ENCODE results near the gene JCAD.

Gene JCAD

DNA sequence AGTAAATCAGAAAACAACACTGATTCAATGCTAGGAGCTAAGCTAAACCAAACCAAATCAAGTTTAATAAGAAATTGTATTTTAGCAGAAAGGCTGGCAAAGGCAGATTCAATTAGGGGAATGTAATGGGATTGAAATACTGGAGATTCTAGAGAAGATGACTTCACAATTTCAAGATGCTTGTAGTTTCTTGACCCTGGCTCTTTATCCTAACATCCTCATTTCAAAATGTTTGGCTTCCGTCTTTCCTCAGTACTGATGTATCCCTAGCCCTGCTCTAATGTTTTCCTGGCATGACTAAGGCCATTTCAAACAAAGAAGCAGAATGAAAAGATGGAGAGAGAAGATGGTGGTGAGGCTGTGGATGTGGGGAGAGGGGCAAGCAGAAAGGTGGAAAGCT is 2.7 kb upstream of the JCAD start:
- no peak for DNase-seq
- peaks cover 0 to 23% (median 2%) of the 10 kb centered on the region in 5 experiments for H3K27me3 ChIP-seq (replicated peaks in 2 of 5; ENCODE audit: control insufficient read depth in 4 of 5, insufficient read depth in 5 of 5, low read length in 4 of 5)
- H3K4me3 ChIP-seq (ENCODE audit: control insufficient read depth in 1 of 7, extremely low read depth in 1 of 7, insufficient read depth in 4 of 7, low read depth in 2 of 7, low read length in 6 of 7) = no peak overlapping the region
- ChIA-PET POLR2A (no interaction called here), CTCF (no interaction called here)
- no peaks in the 10 kb centered on the region for H3K36me3 ChIP-seq (ENCODE audit: control insufficient read depth in 4 of 4, insufficient read depth in 4 of 4, low read length in 3 of 4)
- no peak overlapping the region for H3K27ac ChIP-seq (ENCODE audit: insufficient read depth in 1 of 2, low read depth in 1 of 2, low read length in 2 of 2, poor library complexity in 1 of 2, severe bottlenecking in 2 of 2)
- peaks cover 3 to 18% (median 14%) of the 10 kb centered on the region in 4 experiments for H3K4me1 ChIP-seq (ENCODE audit: control extremely low read depth in 1 of 4, control insufficient read depth in 4 of 4, insufficient read depth in 4 of 4, low read length in 3 of 4)
- H3K9me3 ChIP-seq (ENCODE audit: control extremely low read depth in 1 of 5, control insufficient read depth in 4 of 5, insufficient read depth in 2 of 5, low read depth in 1 of 5, low read length in 4 of 5) = no peaks in the 10 kb centered on the region
- WGBS (ENCODE audit: insufficient coverage) = no CpG with 5 or more reads among the region's 1 CpG

- ChIA-PET CTCF (interaction anchor here (1.4 to 1.7 kb wide), 3 partner anchors 38 to 183 kb away, joined by 4 to 7 read pairs (median 5); no protein-coding TSS in a partner anchor), POLR2A (interaction anchor here (0.7 kb wide), 1 partner anchor 22 kb away, joined by 3 read pairs; no protein-coding TSS in a partner anchor)
- no peak for DNase-seq
- 5% methylated on average over 45 of the region's 48 CpGs for WGBS (ENCODE audit: insufficient coverage)
- no peak overlapping the region for H3K27ac ChIP-seq (ENCODE audit: insufficient read depth in 1 of 2, low read depth in 1 of 2, low read length in 2 of 2, poor library complexity in 1 of 2, severe bottlenecking in 2 of 2)
- H3K36me3 ChIP-seq (ENCODE audit: control insufficient read depth in 4 of 4, insufficient read depth in 4 of 4, low read length in 3 of 4) = no peaks in the 10 kb centered on the region
- H3K4me3 ChIP-seq (ENCODE audit: control insufficient read depth in 1 of 7, extremely low read depth in 1 of 7, insufficient read depth in 4 of 7, low read depth in 2 of 7, low read length in 6 of 7) = peak overlapping the region; percentile 48 to 79 (median 61)
- peaks cover 0 to 22% (median 2%) of the 10 kb centered on the region in 5 experiments for H3K27me3 ChIP-seq (replicated peaks in 2 of 5; ENCODE audit: control insufficient read depth in 4 of 5, insufficient read depth in 5 of 5, low read length in 4 of 5)
- peaks cover 3 to 20% (median 14%) of the 10 kb centered on the region in 4 experiments for H3K4me1 ChIP-seq (ENCODE audit: control extremely low read depth in 1 of 4, control insufficient read depth in 4 of 4, insufficient read depth in 4 of 4, low read length in 3 of 4)
- no peaks in the 10 kb centered on the region for H3K9me3 ChIP-seq (ENCODE audit: control extremely low read depth in 1 of 5, control insufficient read depth in 4 of 5, insufficient read depth in 2 of 5, low read depth in 1 of 5, low read length in 4 of 5)
Observed at GRCh38 chr10:30058570-30059132, 735 bp downstream of the JCAD start.

DNA sequence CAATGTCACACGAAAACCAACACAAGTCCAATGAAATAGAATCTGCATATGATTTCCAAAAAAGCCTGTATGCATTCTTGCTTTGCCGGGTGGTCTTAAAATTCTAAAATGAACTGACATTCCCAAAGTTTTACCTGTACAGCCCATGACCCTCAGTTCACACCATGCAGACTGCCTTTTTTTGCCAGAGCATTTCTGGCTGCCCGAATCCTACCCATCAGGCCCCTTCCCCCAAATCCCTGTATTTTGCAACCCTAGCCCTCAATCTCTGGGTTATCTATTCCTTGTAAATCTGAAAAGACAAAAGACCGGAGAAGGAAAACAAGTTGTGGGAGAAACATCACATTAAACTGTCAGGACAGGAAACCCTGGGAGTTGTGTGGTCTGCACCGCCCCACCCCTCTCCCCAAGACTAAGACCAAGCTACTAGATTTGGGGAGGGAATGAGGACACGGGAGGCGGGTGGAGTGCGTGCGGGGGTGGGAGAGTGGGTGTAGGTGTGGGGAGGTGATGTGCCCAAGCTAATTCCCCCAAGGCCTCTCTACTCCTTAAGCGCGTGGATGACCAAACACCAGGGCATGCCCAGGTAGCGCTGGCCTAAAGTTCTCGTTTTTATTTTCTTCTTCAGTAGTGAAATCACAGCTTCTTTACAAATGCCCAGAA is 1.4 kb downstream of the JCAD start:
- no peak for DNase-seq
- WGBS (ENCODE audit: insufficient coverage) = 79% methylated on average over 9 of the region's 13 CpGs
- Histone ChIP-seq H3K9me3 (ENCODE audit: control extremely low read depth in 1 of 5, control insufficient read depth in 4 of 5, insufficient read depth in 2 of 5, low read depth in 1 of 5, low read length in 4 of 5) (no peaks in the 10 kb centered on the region), H3K4me3 (ENCODE audit: control insufficient read depth in 1 of 7, extremely low read depth in 1 of 7, insufficient read depth in 4 of 7, low read depth in 2 of 7, low read length in 6 of 7) (peak overlapping the region in 5 of 7 experiments; percentile 53 to 79 (median 71)), H3K4me1 (ENCODE audit: control extremely low read depth in 1 of 4, control insufficient read depth in 4 of 4, insufficient read depth in 4 of 4, low read length in 3 of 4) (peaks cover 3 to 20% (median 14%) of the 10 kb centered on the region in 4 experiments), H3K27me3 (replicated peaks in 2 of 5; ENCODE audit: control insufficient read depth in 4 of 5, insufficient read depth in 5 of 5, low read length in 4 of 5) (peaks cover 0 to 22% (median 2%) of the 10 kb centered on the region in 5 experiments), H3K27ac (ENCODE audit: insufficient read depth in 1 of 2, low read depth in 1 of 2, low read length in 2 of 2, poor library complexity in 1 of 2, severe bottlenecking in 2 of 2) (no peak overlapping the region), H3K36me3 (ENCODE audit: control insufficient read depth in 4 of 4, insufficient read depth in 4 of 4, low read length in 3 of 4) (no peaks in the 10 kb centered on the region)
- POLR2A ChIA-PET = interaction anchor here (0.7 kb wide), 1 partner anchor 23 kb away, joined by 3 read pairs; no protein-coding TSS in a partner anchor
- CTCF ChIA-PET = interaction anchor here (1.4 to 1.7 kb wide), 3 partner anchors 37 to 183 kb away, joined by 4 to 7 read pairs (median 5); no protein-coding TSS in a partner anchor

DNA sequence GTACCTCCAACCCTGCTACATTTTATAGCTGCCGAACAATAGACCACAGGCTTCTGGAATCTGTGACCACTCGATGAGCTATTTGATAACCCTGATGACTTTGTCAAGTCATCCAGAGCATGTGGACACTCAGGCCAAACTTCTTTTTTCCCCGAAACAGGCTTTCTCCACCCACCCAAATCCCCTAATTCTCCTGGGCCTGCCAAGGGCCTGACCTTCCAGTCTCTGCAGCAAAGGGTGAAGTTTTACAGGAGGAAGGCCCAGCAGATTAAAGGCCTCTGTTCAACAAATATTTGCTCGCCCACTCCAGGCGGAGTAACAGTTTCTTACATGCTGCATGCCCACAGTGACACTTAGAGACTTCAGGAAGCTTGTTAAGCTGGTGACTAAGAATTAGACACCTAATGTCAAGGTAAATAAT is 2.0 kb downstream of the JCAD start:
- DNase-seq = no peak
- CTCF ChIA-PET = interaction anchor here (0.9 to 1.7 kb wide), 3 partner anchors 14 to 184 kb away, joined by 4 to 7 read pairs (median 4); no protein-coding TSS in a partner anchor
- H3K4me3 ChIP-seq (ENCODE audit: control insufficient read depth in 1 of 7, extremely low read depth in 1 of 7, insufficient read depth in 4 of 7, low read depth in 2 of 7, low read length in 6 of 7) = peak overlapping the region in 1 of 7 experiments; percentile 6
- 94% methylated on average over 5 of the region's 5 CpGs for WGBS (ENCODE audit: insufficient coverage)
- POLR2A ChIA-PET = interaction anchor here (0.6 kb wide), 1 partner anchor 397 kb away, joined by 3 read pairs; no protein-coding TSS in a partner anchor
- peaks cover 3 to 20% (median 14%) of the 10 kb centered on the region in 4 experiments for H3K4me1 ChIP-seq (ENCODE audit: control extremely low read depth in 1 of 4, control insufficient read depth in 4 of 4, insufficient read depth in 4 of 4, low read length in 3 of 4)
- H3K27me3 ChIP-seq (replicated peaks in 2 of 5; ENCODE audit: control insufficient read depth in 4 of 5, insufficient read depth in 5 of 5, low read length in 4 of 5) = peaks cover 0 to 22% (median 2%) of the 10 kb centered on the region in 5 experiments
- H3K9me3 ChIP-seq (ENCODE audit: control extremely low read depth in 1 of 5, control insufficient read depth in 4 of 5, insufficient read depth in 2 of 5, low read depth in 1 of 5, low read length in 4 of 5) = no peaks in the 10 kb centered on the region
- no peaks in the 10 kb centered on the region for H3K36me3 ChIP-seq (ENCODE audit: control insufficient read depth in 4 of 4, insufficient read depth in 4 of 4, low read length in 3 of 4)
- H3K27ac ChIP-seq (ENCODE audit: insufficient read depth in 1 of 2, low read depth in 1 of 2, low read length in 2 of 2, poor library complexity in 1 of 2, severe bottlenecking in 2 of 2) = no peak overlapping the region

- DNase-seq = no peak
- Histone ChIP-seq H3K4me3 (ENCODE audit: control insufficient read depth in 1 of 7, extremely low read depth in 1 of 7, insufficient read depth in 4 of 7, low read depth in 2 of 7, low read length in 6 of 7) (no peak overlapping the region), H3K27me3 (replicated peaks in 2 of 5; ENCODE audit: control insufficient read depth in 4 of 5, insufficient read depth in 5 of 5, low read length in 4 of 5) (peaks cover 0 to 22% (median 2%) of the 10 kb centered on the region in 5 experiments), H3K4me1 (ENCODE audit: control extremely low read depth in 1 of 4, control insufficient read depth in 4 of 4, insufficient read depth in 4 of 4, low read length in 3 of 4) (peaks cover 3 to 20% (median 14%) of the 10 kb centered on the region in 4 experiments), H3K36me3 (ENCODE audit: control insufficient read depth in 4 of 4, insufficient read depth in 4 of 4, low read length in 3 of 4) (no peaks in the 10 kb centered on the region), H3K27ac (ENCODE audit: insufficient read depth in 1 of 2, low read depth in 1 of 2, low read length in 2 of 2, poor library complexity in 1 of 2, severe bottlenecking in 2 of 2) (no peak overlapping the region), H3K9me3 (ENCODE audit: control extremely low read depth in 1 of 5, control insufficient read depth in 4 of 5, insufficient read depth in 2 of 5, low read depth in 1 of 5, low read length in 4 of 5) (no peaks in the 10 kb centered on the region)
- ChIA-PET CTCF (interaction anchor here (0.9 to 1.7 kb wide), 3 partner anchors 14 to 184 kb away, joined by 4 to 7 read pairs (median 4); no protein-coding TSS in a partner anchor), POLR2A (interaction anchor here (0.6 kb wide), 1 partner anchor 396 kb away, joined by 3 read pairs; no protein-coding TSS in a partner anchor)
- WGBS (ENCODE audit: insufficient coverage) = 96% methylated on average over 4 of the region's 4 CpGs
Observed at GRCh38 chr10:30056767-30057355, 2.5 kb downstream of the JCAD start.

DNA sequence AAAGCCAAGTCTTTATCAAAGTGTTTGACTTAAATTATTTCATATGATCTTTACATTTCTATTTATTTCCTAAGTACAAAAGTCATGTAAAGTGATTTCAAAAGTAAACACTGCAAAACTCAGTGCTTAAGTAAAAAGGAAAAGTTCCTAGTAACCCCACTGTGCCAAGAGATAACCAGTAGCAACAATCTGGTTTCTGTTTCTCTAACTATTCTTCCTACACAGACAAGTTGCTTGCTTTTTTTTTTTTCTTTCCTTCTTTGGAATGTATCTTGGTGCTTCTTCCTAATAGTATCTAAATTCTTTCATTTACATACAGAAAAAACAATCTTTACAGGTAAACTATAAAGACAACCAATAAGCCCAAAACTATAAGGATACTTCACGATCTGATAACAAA is 3.1 kb downstream of the JCAD start:
- no peaks in the 10 kb centered on the region for H3K36me3 ChIP-seq (ENCODE audit: control insufficient read depth in 4 of 4, insufficient read depth in 4 of 4, low read length in 3 of 4)
- DNase-seq = no peak
- no peak overlapping the region for H3K4me3 ChIP-seq (ENCODE audit: control insufficient read depth in 1 of 7, extremely low read depth in 1 of 7, insufficient read depth in 4 of 7, low read depth in 2 of 7, low read length in 6 of 7)
- H3K9me3 ChIP-seq (ENCODE audit: control extremely low read depth in 1 of 5, control insufficient read depth in 4 of 5, insufficient read depth in 2 of 5, low read depth in 1 of 5, low read length in 4 of 5) = no peaks in the 10 kb centered on the region
- CTCF ChIA-PET = no interaction called here
- peaks cover 3 to 20% (median 14%) of the 10 kb centered on the region in 4 experiments for H3K4me1 ChIP-seq (ENCODE audit: control extremely low read depth in 1 of 4, control insufficient read depth in 4 of 4, insufficient read depth in 4 of 4, low read length in 3 of 4)
- POLR2A ChIA-PET = no interaction called here
- no peak overlapping the region for H3K27ac ChIP-seq (ENCODE audit: insufficient read depth in 1 of 2, low read depth in 1 of 2, low read length in 2 of 2, poor library complexity in 1 of 2, severe bottlenecking in 2 of 2)
- H3K27me3 ChIP-seq (replicated peaks in 2 of 5; ENCODE audit: control insufficient read depth in 4 of 5, insufficient read depth in 5 of 5, low read length in 4 of 5) = peaks cover 0 to 22% (median 2%) of the 10 kb centered on the region in 5 experiments
- no CpG with 5 or more reads among the region's 1 CpG for WGBS (ENCODE audit: insufficient coverage)

All from common myeloid progenitor, CD34-positive (primary cell).